Heart left ventricle (tissue), 13 donors: ENCODE results near the gene TXLNG.

Experiments used
- CTCF ChIP-seq, 12 donors: fragments of 200-600 bp; sonication (generic) in 4 of 12; IDR thresholded peaks; one replicate each; pipeline versions ENCODE4 v1.5.0 to v1.8.0; 2018 to 2022; ENCODE audit warnings: antibody characterized with exemption in 12 of 12, mild to moderate bottlenecking in 5 of 12
- POLR2A ChIP-seq, 2 donors: fragments of 450-650 bp; IDR thresholded peaks; one replicate each; pipeline ENCODE4 v1.6.1; 2017; ENCODE audit warnings: antibody characterized with exemption in 2 of 2, mild to moderate bottlenecking in 2 of 2, moderate library complexity in 2 of 2
- donor health status: ischemic (EF 13 %, LVEDD 7.1; RV severe dilation, severe dysfunction).
- donor health status: DM: no; HTN: yes; CAD: no.
- donor health status: DM: no; HTN: no; CAD: no.
- donor health status: ischemic (EF 25% LVEDD 6.9; RV normal size, moderate dysfunction).
- donor health status: ischemic (EF 25% LVEDD 5.7; RV mildly dilated, moderate dysfunction).
- donor health status: ischemic (EF 35%, LVEDD 5.7; RV mildly dilated, moderate dysfunction).
- donor health status: nonischemic (EF 11% LVEDD 7.7; RV severe dilation, severe dysfunction).
- donor health status: DM: yes; HTN: yes; CAD: no.
- donor health status: PGD.
- donor health status: ischemic (EF 29% LVEDD 5.4; RV normal size, mild dysfunction).
- donor health status: nonischemic (EF 23%, LVEDD 6.1; RV moderate dilation, normal function).

GRCh38 chrX:16862829-16863228 is 76.6 kb downstream of the TXLNG start:
- no peak for TF ChIP-seq CTCF (IDR thresholded peaks at IDR 0.05)
- no peak for TF ChIP-seq POLR2A (IDR thresholded peaks at IDR 0.05)
